Activated CD4-positive, CD25-positive, alpha-beta regulatory T cell treated with anti-CD3 and anti-CD28 coated beads, Interleukin-2, amount 50 U/mL, for 16 hours (primary cell): Measurements from ENCODE around the gene GABPA.

Experiments
- DNase-seq: peaks from one replicate; pipeline ENCODE4 v3.0.0-alpha.2; 2020; ENCODE audit warnings: low read depth, low spot score

GABPA gene

DNA sequence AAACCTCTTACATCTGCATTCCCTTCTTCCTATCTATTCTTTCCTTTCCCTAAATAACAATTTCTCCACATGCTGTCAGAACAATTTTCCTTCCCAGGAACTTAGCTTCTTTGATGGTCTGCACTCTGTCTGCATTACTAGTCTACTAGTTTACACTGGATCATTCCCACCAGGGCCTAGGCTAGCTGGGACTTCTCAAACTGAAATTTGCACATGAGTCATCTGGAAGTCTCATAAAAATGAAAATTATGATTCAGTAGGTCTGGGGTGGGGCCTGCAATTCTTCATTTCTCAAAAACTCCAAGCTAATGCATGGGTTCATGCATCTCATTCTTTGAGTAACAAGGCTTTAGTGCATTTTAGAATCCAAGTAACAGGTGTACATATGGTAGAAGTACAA is 74.2 kb downstream of the GABPA start:
- no peak for DNase-seq

DNA sequence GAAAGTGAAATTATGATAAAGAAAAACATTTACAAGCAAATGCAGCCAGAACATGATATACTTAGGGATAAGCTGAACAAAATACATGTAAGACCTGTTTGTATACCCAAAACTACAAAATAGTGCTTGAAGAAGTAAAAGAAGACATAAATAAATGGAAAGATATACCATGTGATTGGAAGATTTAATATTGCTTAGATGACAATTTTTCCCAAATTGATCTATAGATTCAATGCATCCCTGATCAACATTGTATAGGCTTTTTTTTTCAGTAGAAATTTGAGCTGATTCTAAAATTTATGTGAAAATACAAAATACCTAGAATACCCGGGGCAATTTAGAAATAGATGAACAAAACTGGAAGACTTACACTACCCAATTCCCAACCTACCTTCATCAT is 76.4 kb downstream of the GABPA start:
- DNase-seq = no peak

DNA sequence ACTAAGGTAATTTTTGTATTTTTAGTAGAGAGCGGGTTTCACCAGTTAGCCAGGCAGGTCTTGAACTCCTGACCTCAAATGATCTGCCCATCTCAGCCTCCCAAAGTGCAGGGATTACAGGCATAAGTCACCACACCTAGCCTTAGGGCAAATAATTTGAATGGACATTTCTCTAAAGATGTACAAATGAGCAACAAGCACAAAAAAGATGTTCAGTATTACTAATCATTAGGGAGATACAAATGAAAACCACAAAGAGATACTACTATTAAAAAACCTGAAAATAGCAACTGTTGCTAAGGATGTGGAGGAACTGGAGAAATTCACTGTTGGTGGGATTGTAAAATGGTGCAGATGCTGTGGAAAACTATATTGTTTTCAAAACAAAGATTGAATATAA is 79.1 kb downstream of the GABPA start:
- no peak for DNase-seq

DNA sequence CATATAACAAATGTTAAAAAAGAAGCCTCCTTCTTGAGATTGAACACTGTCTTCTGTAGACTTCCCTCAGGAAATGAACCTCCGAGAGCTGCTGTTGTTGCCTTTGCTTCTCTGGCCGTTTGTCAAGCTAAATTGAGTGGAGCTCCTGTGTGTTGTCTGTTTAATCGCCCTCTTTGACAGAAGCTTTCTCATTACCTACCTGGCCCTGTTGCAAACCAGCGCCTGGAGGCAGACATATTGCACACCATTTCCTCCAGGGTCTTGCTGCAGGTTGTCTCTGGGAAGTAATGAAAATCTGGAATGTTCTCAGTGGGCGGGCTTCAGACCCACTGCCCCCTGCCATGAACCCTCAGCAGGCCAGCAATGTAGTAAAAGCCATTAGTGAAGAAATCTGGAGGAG is 83.3 kb downstream of the GABPA start:
- DNase-seq = no peak

DNA sequence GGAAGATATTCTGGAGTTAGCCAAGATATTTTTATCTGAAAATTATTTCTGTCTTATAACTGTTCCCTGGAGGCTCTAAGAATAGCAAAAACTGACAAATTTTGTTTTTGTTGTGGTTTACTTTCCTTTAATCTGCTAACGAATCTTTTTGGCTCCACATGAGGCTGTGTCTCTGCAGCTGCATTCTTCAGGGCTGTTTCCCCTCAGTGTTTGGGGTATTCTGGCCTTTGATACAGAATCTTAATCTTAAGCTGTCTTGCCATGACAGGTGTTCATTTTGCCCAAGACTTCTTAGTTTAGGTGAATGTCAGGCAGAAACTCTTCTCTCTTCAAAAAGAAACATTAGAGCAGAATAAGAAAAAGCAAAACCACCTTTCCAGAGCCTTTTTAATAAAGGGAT is 83.8 kb downstream of the GABPA start:
- DNase-seq = no peak
